Lower lobe of right lung (tissue), 2 donors: ENCODE data around the gene GRIP1. TPM values are rescaled to one million over a fixed set of nuclear protein-coding genes. Genes with fewer than 3 reads are reported as not detected.

Source experiments
- ATAC-seq, 2 donors: fragments of 200-7000 bp; cut with Tn5 transposase; one replicate each; pipeline ENCODE4 v1.9.1; 2020 to 2022; ENCODE audit warnings: mild to moderate bottlenecking in 2 of 2, moderate library complexity in 2 of 2
- DNase-seq: peaks from one replicate; pipeline ENCODE4 v3.0.0-alpha.2; 2020
- H3K27ac ChIP-seq: fragments of 200-600 bp; one replicate; pipeline ENCODE4 v1.8.0; 2022
- H3K27me3 ChIP-seq: fragments of 200-600 bp; one replicate; pipeline ENCODE4 v1.8.0; 2022; ENCODE audit warnings: low read depth
- H3K36me3 ChIP-seq: fragments of 200-600 bp; one replicate; pipeline ENCODE4 v1.8.0; 2022; ENCODE audit warnings: mild to moderate bottlenecking
- H3K4me1 ChIP-seq: fragments of 200-600 bp; one replicate; pipeline ENCODE4 v1.8.0; 2022
- H3K4me3 ChIP-seq: fragments of 200-600 bp; one replicate; pipeline ENCODE4 v1.8.0; 2022; ENCODE audit warnings: mild to moderate bottlenecking
- H3K9me3 ChIP-seq: fragments of 200-600 bp; one replicate; pipeline ENCODE4 v1.8.0; 2022
- intact Hi-C: fragments of 100-400 bp; cut with DNase I; formaldehyde crosslinking; loops from one replicate; pipeline ENCODE4 v1.11.0; 2022
- total RNA-seq: library from RNA; stranded (reverse); fragmentation: NEBNext Ultra II Directional; extraction: Animal tissue kit (Norgen Biotek cat#: 25700); gene quantifications from one replicate; pipeline ENCODE4 v1.2.1, GENCODE V29; 2021
- TF ChIP-seq, protein P1 (sequence below): fragments of 200-600 bp; IDR thresholded peaks from one replicate; pipeline ENCODE4 v1.8.0; 2022; ENCODE audit warnings: antibody characterized with exemption, mild to moderate bottlenecking
- donor health status: DM: no; HTN: yes; CAD: no; lungs with severe emphysema.

GRIP1 gene
- total RNA-seq, 1 donor from 2014 or later: 4.3 TPM

DNA sequence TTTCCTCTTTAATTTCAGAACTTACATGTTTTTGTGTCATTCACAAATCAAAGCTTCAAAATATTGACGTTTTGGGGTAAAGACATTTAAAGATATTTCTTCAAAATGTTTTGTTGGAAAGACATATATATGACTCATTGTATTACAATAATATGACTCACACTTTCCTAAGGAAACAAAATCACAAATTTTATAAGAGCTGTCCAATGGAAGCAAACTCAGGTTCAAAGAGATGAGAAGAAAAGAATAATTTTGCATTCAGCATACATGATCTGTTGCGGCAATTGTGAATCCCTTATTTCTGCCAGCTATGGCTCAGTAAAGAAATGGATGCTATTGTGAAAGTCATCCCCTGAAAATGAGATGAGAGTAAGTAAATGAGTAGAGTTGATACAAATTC lies 82.7 kb downstream of the GRIP1 start:
- ATAC-seq: no peak
- TF ChIP-seq, protein P1, sequence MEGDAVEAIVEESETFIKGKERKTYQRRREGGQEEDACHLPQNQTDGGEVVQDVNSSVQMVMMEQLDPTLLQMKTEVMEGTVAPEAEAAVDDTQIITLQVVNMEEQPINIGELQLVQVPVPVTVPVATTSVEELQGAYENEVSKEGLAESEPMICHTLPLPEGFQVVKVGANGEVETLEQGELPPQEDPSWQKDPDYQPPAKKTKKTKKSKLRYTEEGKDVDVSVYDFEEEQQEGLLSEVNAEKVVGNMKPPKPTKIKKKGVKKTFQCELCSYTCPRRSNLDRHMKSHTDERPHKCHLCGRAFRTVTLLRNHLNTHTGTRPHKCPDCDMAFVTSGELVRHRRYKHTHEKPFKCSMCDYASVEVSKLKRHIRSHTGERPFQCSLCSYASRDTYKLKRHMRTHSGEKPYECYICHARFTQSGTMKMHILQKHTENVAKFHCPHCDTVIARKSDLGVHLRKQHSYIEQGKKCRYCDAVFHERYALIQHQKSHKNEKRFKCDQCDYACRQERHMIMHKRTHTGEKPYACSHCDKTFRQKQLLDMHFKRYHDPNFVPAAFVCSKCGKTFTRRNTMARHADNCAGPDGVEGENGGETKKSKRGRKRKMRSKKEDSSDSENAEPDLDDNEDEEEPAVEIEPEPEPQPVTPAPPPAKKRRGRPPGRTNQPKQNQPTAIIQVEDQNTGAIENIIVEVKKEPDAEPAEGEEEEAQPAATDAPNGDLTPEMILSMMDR: no peak
- H3K4me3 ChIP-seq: no peak overlapping the region
- no peaks in the 10 kb centered on the region for H3K9me3 ChIP-seq
- H3K27ac ChIP-seq: no peak overlapping the region
- no peak for DNase-seq
- H3K4me1 ChIP-seq: no peaks in the 10 kb centered on the region
- no peaks in the 10 kb centered on the region for H3K27me3 ChIP-seq
- H3K36me3 ChIP-seq: no peaks in the 10 kb centered on the region
- intact Hi-C loops: no loop called here

DNA sequence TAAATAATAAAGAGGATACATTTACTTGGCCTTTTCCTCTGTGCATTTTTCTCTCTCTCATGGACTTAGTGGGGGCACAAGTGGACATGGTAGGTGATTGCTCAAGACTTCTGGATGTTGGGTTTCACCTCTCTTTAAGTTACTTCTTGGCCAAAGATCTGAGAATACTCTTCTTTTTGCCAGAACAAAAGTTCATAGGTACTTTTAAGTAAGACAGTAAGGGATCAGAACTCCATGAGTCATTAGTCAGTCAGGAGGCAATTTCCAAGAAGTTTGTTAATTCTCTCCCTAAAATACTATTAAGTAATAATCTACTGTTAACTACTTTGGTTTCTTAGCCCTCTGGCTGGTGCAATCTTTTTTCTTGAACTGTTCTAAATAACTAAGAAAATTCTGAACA lies 84.2 kb downstream of the GRIP1 start:
- H3K4me1 ChIP-seq: no peaks in the 10 kb centered on the region
- ATAC-seq: no peak
- no peak overlapping the region for H3K4me3 ChIP-seq
- H3K27ac ChIP-seq: no peak overlapping the region
- no peaks in the 10 kb centered on the region for H3K36me3 ChIP-seq
- TF ChIP-seq, protein P1: no peak
- H3K27me3 ChIP-seq: no peaks in the 10 kb centered on the region
- no peak for DNase-seq
- no peaks in the 10 kb centered on the region for H3K9me3 ChIP-seq
- intact Hi-C loops: no loop called here

DNA sequence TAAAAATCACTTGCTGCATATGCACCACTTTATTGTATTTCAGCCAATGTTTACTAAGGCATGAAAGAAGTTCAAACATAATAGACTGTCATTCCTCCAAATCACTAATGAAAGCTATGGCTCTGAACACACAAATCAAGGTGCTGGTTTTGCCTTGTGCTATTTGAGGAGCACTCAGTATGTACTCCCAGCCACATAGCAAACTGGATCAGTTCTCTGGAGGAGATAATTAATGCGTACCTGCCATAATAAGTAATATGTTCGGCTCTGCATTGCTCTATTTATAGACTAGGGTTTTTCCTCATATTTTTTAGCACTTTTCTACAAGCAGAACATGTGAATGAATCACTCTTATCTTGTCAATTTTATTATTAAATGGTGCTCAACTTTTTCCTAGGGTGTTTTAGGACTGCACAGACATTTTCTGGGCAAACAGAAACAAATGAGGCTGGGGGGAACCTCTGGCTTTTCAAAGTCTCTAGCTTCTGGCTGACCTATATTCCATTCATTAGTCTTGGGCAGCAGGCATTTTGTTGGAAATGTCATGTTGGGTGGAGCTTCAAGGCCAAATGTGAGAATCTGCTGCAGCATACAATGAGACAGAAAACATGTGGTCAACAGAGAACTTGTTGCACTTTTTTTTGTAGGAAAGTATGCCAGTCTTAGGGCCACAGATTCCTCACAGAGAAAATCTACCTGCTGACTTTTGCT lies 88.4 kb downstream of the GRIP1 start:
- TF ChIP-seq, protein P1: no peak
- no peak for ATAC-seq
- no peaks in the 10 kb centered on the region for H3K27me3 ChIP-seq
- no peaks in the 10 kb centered on the region for H3K4me1 ChIP-seq
- no peak for DNase-seq
- intact Hi-C loops: no loop called here
- no peak overlapping the region for H3K27ac ChIP-seq
- no peak overlapping the region for H3K4me3 ChIP-seq
- H3K36me3 ChIP-seq: no peaks in the 10 kb centered on the region
- H3K9me3 ChIP-seq: no peaks in the 10 kb centered on the region

DNA sequence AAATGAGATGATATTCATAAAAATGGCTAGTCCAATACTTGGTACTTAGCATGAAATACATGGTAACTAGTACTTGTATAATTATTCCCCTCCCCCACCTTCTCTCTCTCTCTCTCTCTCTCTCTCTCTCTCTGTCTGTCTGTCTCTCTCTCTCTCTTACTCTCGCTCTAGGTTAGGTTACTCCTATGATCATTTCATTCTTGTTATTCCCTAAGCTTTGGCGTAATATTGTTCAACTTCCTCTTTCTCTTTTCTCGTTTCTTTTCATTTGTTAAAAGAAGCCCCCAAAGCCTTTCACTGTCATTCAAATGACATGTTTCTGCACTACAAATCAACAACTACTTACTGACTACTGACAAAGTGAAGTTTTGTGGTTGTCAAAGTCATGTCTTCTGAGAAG lies 89.8 kb downstream of the GRIP1 start:
- intact Hi-C loops: no loop called here
- TF ChIP-seq, protein P1: no peak
- Histone ChIP-seq H3K9me3 (no peaks in the 10 kb centered on the region), H3K4me3 (no peak overlapping the region), H3K36me3 (no peaks in the 10 kb centered on the region), H3K27ac (no peak overlapping the region), H3K4me1 (no peaks in the 10 kb centered on the region), H3K27me3 (no peaks in the 10 kb centered on the region)
- DNase-seq (no peak), ATAC-seq (no peak)

DNA sequence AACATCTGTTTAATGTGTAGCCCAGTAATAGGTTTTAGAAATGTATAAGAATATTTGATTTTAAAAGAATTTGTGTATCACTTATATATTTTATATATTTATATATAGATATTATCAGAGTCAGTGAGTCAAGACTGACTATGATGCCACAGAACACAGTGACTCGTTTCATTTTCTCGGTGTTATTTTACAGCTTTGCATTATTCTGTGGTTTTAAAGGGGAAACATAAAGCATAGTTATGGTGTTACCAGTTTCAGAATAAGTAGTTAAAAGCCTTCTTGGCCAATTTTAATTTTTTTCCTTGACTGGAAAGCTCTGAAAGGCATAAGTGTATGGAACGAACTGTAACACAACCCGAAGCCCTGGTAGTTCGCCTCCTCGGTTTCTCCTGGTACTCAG lies 91.0 kb downstream of the GRIP1 start:
- intact Hi-C loops: no loop called here
- TF ChIP-seq, protein P1: no peak
- Histone ChIP-seq H3K9me3 (no peaks in the 10 kb centered on the region), H3K4me1 (no peaks in the 10 kb centered on the region), H3K36me3 (no peaks in the 10 kb centered on the region), H3K27ac (no peak overlapping the region), H3K4me3 (no peak overlapping the region), H3K27me3 (no peaks in the 10 kb centered on the region)
- no peak for ATAC-seq
- DNase-seq: no peak
